ENCODE results near the gene ZNF536.

DNA sequence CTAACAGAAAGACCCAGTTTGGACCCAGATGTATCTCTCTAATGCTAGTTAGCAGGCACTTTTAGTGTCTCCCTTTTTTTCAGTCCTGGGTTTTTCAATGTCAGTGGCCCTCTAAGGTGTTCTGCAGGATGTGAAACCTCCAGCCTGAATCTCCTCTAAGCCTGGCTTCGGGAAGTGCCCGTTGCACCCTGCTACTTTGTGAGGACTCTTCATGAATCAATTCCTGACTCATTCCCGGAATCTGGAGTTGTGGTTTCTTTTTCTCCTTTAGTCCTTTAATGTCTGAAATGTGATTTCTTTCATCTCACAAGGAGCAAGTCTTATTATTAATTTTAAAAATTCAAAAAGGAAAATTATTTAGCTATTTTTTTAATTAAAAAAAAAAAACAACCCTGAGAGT is 116.0 kb downstream of the ZNF536 start:
- TF ChIP-seq POLR2A (IDR thresholded peaks at IDR 0.05): no peak
- TF ChIP-seq, protein P1, sequence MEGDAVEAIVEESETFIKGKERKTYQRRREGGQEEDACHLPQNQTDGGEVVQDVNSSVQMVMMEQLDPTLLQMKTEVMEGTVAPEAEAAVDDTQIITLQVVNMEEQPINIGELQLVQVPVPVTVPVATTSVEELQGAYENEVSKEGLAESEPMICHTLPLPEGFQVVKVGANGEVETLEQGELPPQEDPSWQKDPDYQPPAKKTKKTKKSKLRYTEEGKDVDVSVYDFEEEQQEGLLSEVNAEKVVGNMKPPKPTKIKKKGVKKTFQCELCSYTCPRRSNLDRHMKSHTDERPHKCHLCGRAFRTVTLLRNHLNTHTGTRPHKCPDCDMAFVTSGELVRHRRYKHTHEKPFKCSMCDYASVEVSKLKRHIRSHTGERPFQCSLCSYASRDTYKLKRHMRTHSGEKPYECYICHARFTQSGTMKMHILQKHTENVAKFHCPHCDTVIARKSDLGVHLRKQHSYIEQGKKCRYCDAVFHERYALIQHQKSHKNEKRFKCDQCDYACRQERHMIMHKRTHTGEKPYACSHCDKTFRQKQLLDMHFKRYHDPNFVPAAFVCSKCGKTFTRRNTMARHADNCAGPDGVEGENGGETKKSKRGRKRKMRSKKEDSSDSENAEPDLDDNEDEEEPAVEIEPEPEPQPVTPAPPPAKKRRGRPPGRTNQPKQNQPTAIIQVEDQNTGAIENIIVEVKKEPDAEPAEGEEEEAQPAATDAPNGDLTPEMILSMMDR (IDR thresholded peaks at IDR 0.05): no peak

Measured in right lobe of liver (tissue), 4 donors.